ENCODE data around the gene GSTM1.

GSTM1 gene

GRCh38 chr1:109687641-109688499 is at the start of gene GSTM1:
TSS of gene GSTM1 (plus strand) at chr1:109687817. CDS start at chr1:109687874, 57 bp downstream.
- TF ChIP-seq, protein P1, sequence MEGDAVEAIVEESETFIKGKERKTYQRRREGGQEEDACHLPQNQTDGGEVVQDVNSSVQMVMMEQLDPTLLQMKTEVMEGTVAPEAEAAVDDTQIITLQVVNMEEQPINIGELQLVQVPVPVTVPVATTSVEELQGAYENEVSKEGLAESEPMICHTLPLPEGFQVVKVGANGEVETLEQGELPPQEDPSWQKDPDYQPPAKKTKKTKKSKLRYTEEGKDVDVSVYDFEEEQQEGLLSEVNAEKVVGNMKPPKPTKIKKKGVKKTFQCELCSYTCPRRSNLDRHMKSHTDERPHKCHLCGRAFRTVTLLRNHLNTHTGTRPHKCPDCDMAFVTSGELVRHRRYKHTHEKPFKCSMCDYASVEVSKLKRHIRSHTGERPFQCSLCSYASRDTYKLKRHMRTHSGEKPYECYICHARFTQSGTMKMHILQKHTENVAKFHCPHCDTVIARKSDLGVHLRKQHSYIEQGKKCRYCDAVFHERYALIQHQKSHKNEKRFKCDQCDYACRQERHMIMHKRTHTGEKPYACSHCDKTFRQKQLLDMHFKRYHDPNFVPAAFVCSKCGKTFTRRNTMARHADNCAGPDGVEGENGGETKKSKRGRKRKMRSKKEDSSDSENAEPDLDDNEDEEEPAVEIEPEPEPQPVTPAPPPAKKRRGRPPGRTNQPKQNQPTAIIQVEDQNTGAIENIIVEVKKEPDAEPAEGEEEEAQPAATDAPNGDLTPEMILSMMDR (IDR thresholded peaks at IDR 0.05; ENCODE audit: low read depth, low read length), result peak; percentile 51
- H3K4me3 ChIP-seq (replicated peaks in 1 of 2; ENCODE audit: low read depth in 2 of 2, low read length in 2 of 2), result peak within 1 kb of the TSS in 1 of 2 donors; percentile 69
- peak in 1 of 2 donors; percentile 87 for DNase-seq (ENCODE audit: low read depth in 2 of 2)

DNA sequence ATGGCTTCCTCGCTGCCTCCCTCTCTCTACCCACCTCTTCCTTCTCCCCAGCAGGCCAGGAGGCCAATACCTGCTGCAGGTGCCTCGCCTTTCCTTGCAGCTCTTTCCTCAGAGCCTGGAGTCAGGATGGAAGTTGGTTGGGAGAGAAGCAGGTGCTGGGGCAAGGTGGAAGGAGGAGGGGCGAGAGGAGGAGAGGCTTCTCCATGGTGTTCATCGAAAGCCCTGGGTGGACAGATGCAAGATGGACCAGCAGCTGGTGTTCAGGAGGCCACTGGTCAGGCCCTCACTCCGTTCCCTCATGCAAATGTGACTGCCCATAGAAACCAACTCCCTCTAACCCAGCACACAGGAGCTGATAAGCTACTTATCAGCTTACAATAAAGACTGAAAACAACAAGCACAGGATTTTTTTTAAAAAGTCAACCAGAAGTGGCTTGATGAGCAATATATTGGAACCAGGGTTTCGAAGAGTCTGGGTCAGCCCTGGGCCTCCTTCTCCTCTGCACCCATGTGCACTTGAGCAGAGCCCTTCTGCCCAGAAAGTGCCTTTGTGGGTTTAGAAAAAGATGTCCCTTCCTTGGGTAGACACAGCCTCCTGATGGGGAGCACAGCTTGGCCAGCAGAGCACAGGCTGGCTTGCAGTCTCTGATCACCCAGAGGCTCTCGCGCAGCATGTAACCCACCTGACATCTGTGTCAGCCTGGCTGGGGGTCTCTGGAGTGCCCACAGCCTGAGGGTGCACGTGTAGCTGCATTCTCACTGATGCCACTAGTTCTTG is 48.4 kb upstream of the GSTM1 start:
- TF ChIP-seq, protein P1 (IDR thresholded peaks at IDR 0.05; ENCODE audit: low read depth, low read length), result no peak
- no peak for DNase-seq (ENCODE audit: low read depth in 2 of 2)
- H3K4me3 ChIP-seq (replicated peaks in 1 of 2; ENCODE audit: low read depth in 2 of 2, low read length in 2 of 2), result no peak overlapping the region

- no peak for DNase-seq (ENCODE audit: low read depth in 2 of 2)
- TF ChIP-seq, protein P1 (IDR thresholded peaks at IDR 0.05; ENCODE audit: low read depth, low read length), result no peak
- no peak overlapping the region for H3K4me3 ChIP-seq (replicated peaks in 1 of 2; ENCODE audit: low read depth in 2 of 2, low read length in 2 of 2)
Measured at GRCh38 chr1:109639841-109640184, 47.8 kb upstream of the GSTM1 start.

GRCh38 chr1:109640285-109640865 is 47.2 kb upstream of the GSTM1 start:
- peak; percentile 75 to 80 for DNase-seq (ENCODE audit: low read depth in 2 of 2)
- H3K4me3 ChIP-seq (replicated peaks in 1 of 2; ENCODE audit: low read depth in 2 of 2, low read length in 2 of 2), result no peak overlapping the region
- TF ChIP-seq, protein P1 (IDR thresholded peaks at IDR 0.05; ENCODE audit: low read depth, low read length), result peak; percentile 96

- TF ChIP-seq, protein P1 (IDR thresholded peaks at IDR 0.05; ENCODE audit: low read depth, low read length), result no peak
- H3K4me3 ChIP-seq (replicated peaks in 1 of 2; ENCODE audit: low read depth in 2 of 2, low read length in 2 of 2), result no peak overlapping the region
- DNase-seq (ENCODE audit: low read depth in 2 of 2), result no peak
Measured at GRCh38 chr1:109641078-109641740, 46.4 kb upstream of the GSTM1 start.

DNA sequence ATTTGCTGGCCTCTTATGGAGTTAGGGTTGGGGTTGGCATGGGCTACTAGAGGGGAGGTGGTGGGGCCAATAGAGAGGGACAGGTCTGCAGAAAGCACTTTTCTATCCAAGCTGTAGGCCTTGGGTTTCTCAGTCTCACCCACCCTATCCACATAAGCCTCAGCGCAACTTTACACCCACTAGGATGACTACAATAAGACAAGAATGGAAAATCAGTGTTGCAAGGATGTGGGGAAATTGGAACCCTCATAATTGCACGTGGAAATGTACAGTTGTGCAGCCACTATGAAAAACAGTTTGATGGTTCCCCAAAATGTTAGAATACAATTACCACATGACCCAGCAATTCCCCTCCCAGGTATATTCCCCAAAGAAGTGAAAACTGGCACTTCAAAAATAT is 45.8 kb upstream of the GSTM1 start:
- TF ChIP-seq, protein P1 (IDR thresholded peaks at IDR 0.05; ENCODE audit: low read depth, low read length), result no peak
- no peak for DNase-seq (ENCODE audit: low read depth in 2 of 2)
- no peak overlapping the region for H3K4me3 ChIP-seq (replicated peaks in 1 of 2; ENCODE audit: low read depth in 2 of 2, low read length in 2 of 2)

All from cardiac fibroblast (primary cell).